Ovary (tissue), 9 donors: ENCODE results near the gene NOL9. TPM values are rescaled to one million over a fixed set of nuclear protein-coding genes. Genes with fewer than 3 reads are reported as not detected.

ENCODE experiments used
- DNase-seq, 5 donors: peaks; one replicate each; pipeline ENCODE4 v3.0.0-alpha.2; 2019 to 2020
- H3K27ac ChIP-seq, 2 donors: fragments of 200-600 bp; one replicate each; pipeline versions ENCODE4 v1.5.1 to v1.8.0; 2019 to 2022
- H3K27me3 ChIP-seq: fragments of 200-600 bp; one replicate; pipeline ENCODE4 v1.8.0; 2022
- H3K36me3 ChIP-seq: fragments of 200-600 bp; sonication (generic); one replicate; pipeline ENCODE4 v1.5.1; 2019
- H3K4me1 ChIP-seq: one replicate; pipeline ENCODE4 v1.8.1; 2013; ENCODE audit warnings: mild to moderate bottlenecking, moderate library complexity; ENCODE audit not compliant: insufficient read depth
- H3K4me3 ChIP-seq: fragments of 200-600 bp; sonication (generic); one replicate; pipeline ENCODE4 v1.5.1; 2017
- H3K9me3 ChIP-seq, 2 donors: fragments of 200-600 bp in 1 of 2; sonication (generic) in 1 of 2; one replicate each; pipeline versions ENCODE4 v1.5.1 to v1.8.1; 2013 to 2019; ENCODE audit warnings: mild to moderate bottlenecking in 1 of 2, moderate library complexity in 1 of 2
- CTCF ChIP-seq, 3 donors: fragments of 450-650 bp in 2 of 3; fragments of 200-600 bp in 1 of 3; IDR thresholded peaks; one replicate each; pipeline versions ENCODE4 v1.5.1 to v1.8.0; 2016 to 2022; ENCODE audit warnings: antibody characterized with exemption in 3 of 3, mild to moderate bottlenecking in 1 of 3
- EP300 ChIP-seq: sonication (generic); formaldehyde crosslinking; IDR thresholded peaks from one replicate; pipeline ENCODE4 v1.6.1; 2017; ENCODE audit warnings: antibody characterized with exemption
- POLR2A ChIP-seq: fragments of 450-650 bp; IDR thresholded peaks from one replicate; pipeline ENCODE4 v1.6.1; 2017; ENCODE audit warnings: antibody characterized with exemption, mild to moderate bottlenecking, moderate library complexity
- WGBS, 3 donors: extraction: QIAGEN DNeasy Blood & Tissue Kit in 1 of 3; methylation state at CpG; one replicate each; pipeline versions ENCODE4 v1.1.5 to v1.1.7; 2013 to 2017; 5-methylcytosine and 5-hydroxymethylcytosine counted together
- intact Hi-C, 4 donors: fragments of 100-400 bp; cut with DNase I; formaldehyde crosslinking; loops; one replicate each; pipeline versions ENCODE4 v1.11.0 to v1.15.1; 2022 to 2023
- polyA plus RNA-seq, 2 donors: library from polyadenylated mRNA; stranded (reverse); fragments of 200-250 nt in 1 of 2; fragments of 350-450 nt in 1 of 2; fragmentation: Illumina TruSeq in 1 of 2; extraction: RNeasy Lipid Tissue Mini Kit (QIAGEN cat#74804) in 1 of 2; gene quantifications; one replicate each; pipeline ENCODE4 v1.2.3, GENCODE V29; 2013 to 2014
- total RNA-seq, 7 donors: library from RNA; depleted of rRNA in 2 of 7; stranded (reverse); fragments of >200 nt in 2 of 7; fragmentation: NEBNext Ultra II Directional in 3 of 7; extraction: Animal tissue kit (Norgen Biotek cat#: 25700) in 3 of 7; gene quantifications; one replicate each; pipeline versions ENCODE4 v1.1.0 to v1.2.4, GENCODE V29; 2016 to 2023
- donor health status: DM: no; HTN: no; CAD: no; lungs with moderate emphysema.
- donor health status: DM: no; HTN: no; CAD: no.
- donor health status: Bipolar disorder and iron deficiency.
- donor health status: DM: yes; HTN: yes; CAD: no.
- donor health status: DM: no; HTN: no; CAD: no.
- donor health status: DM: yes; HTN: yes; CAD: no.

NOL9 gene
- total and polyA plus RNA-seq, 9 donors, result 7.2 to 38.9 (median 25.8) TPM

DNA sequence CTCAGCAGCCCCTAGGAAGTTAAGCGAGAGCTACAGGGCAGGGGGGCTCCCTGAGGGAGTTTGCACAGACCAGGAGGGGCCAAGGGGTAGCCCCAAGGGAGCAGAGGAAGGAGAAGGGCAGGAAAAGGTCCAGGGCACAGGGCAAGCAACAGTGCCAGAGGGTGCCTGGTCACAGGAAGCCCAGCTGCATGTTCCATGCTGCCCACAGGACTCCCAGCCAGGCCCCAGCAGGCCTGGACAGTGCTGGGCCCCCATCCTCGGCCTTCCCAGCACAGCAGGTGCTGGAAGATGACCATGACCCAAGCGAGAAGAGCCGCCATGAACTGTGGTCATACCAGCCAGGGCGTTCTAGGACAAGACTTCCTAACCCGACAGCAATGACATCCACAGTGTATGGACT is 37.3 kb upstream of the NOL9 start:
- 70 to 82% (median 73%) methylated on average over 6 of the region's 6 CpGs for WGBS, 3 donors
- no peak for TF ChIP-seq EP300
- no peak for TF ChIP-seq POLR2A
- no peak for TF ChIP-seq CTCF (IDR thresholded peaks at IDR 0.05)
- Histone ChIP-seq H3K27ac (no peak overlapping the region), H3K27me3 (no peaks in the 10 kb centered on the region), H3K4me3 (no peak overlapping the region), H3K36me3 (no peaks in the 10 kb centered on the region), H3K9me3 (no peaks in the 10 kb centered on the region), H3K4me1 (peaks cover 2% of the 10 kb centered on the region)
- intact Hi-C loops, result no loop called here
- no peak for DNase-seq

DNA sequence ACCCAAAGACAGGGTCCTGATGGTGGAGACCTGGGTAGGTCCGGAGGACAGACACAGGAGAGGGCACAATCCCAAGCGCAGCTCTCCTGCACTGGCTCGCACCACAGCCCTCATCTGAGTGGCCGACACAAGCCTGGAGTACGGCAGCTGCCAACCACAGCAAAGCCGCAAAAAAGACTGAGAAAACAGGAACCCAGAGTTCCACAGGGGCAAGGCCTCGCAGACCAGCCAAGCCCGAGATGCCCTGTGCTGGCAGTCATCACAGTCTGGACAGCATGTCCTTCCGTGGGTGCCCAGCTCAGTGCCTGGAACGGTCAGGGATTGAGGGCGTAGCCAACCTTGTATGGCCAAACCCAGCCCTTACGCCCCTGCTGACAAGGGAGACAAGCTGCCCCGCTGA is 36.9 kb upstream of the NOL9 start:
- Histone ChIP-seq H3K9me3 (no peaks in the 10 kb centered on the region), H3K4me3 (no peak overlapping the region), H3K4me1 (peaks cover 1% of the 10 kb centered on the region), H3K36me3 (no peaks in the 10 kb centered on the region), H3K27ac (no peak overlapping the region), H3K27me3 (no peaks in the 10 kb centered on the region)
- WGBS, 3 donors, result 77 to 82% (median 81%) methylated on average over 13 of the region's 13 CpGs
- no peak for DNase-seq
- intact Hi-C loops, result no loop called here
- TF ChIP-seq EP300 (no peak), CTCF (IDR thresholded peaks at IDR 0.05) (no peak), POLR2A (no peak)

DNA sequence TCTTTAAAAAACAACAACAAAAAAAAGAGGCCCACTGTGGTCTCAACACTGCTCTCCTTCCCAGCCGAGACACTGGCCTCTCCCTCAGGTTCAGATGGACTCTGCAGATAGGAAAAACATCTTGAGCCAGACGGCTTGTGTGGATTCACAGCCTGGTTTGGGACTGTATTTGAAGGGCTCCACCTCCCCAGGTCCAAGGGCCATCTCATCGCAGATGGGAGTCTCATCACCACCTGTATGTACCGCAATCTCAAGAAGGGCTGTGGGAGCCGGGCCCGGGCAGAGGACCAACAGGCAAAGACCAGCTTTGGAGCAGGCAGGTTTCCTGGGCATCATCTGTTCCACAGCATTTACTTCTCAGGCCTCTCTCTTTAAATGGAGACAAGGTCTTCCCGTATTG is 35.7 kb upstream of the NOL9 start:
- TF ChIP-seq EP300 (no peak), POLR2A (no peak), CTCF (IDR thresholded peaks at IDR 0.05) (no peak)
- intact Hi-C loops, result no loop called here
- peaks cover 1% of the 10 kb centered on the region for H3K4me1 ChIP-seq
- no peaks in the 10 kb centered on the region for H3K27me3 ChIP-seq
- no peak for DNase-seq
- H3K9me3 ChIP-seq, result no peaks in the 10 kb centered on the region
- H3K27ac ChIP-seq, result no peak overlapping the region
- no peaks in the 10 kb centered on the region for H3K36me3 ChIP-seq
- WGBS, 3 donors, result 79 to 84% (median 80%) methylated on average over 7 of the region's 7 CpGs
- H3K4me3 ChIP-seq, result no peak overlapping the region

DNA sequence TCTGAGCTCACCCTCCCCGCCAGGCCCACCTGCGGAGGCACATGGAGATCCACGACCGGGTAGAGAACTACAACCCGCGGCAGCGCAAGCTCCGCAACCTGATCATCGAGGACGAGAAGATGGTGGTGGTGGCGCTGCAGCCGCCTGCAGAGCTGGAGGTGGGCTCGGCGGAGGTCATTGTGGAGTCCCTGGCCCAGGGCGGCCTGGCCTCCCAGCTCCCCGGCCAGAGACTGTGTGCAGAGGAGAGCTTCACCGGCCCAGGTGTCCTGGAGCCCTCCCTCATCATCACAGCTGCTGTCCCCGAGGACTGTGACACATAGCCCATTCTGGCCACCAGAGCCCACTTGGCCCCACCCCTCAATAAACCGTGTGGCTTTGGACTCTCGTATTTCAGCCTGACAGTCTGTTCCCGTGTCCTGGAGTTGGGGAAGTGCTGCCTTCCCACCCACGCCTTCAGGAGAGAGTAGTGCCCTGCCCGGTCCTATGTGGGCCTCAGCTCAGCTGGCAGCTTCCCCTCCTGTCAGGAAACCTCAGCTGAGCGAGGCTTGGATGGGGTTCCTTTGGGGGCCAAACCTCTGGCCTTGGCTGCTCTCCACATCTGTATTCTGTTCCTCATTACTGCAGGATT is 34.7 kb upstream of the NOL9 start:
- no peaks in the 10 kb centered on the region for H3K27me3 ChIP-seq
- no peak overlapping the region for H3K4me3 ChIP-seq
- TF ChIP-seq POLR2A (no peak), CTCF (IDR thresholded peaks at IDR 0.05) (no peak)
- DNase-seq, result no peak
- H3K4me1 ChIP-seq, result peaks cover 1% of the 10 kb centered on the region
- H3K27ac ChIP-seq, result no peak overlapping the region
- H3K9me3 ChIP-seq, result no peaks in the 10 kb centered on the region
- 79% methylated on average over 24 of the region's 24 CpGs for WGBS, 3 donors
- H3K36me3 ChIP-seq, result no peaks in the 10 kb centered on the region
- intact Hi-C loops, result no loop called here
